ENCODE data around the gene GIGYF2.
"Not testable (repeated sequence)": the region's sequence is repeated elsewhere in the genome, so short reads cannot be mapped to it uniquely, and the experiment has no call there.

Gene GIGYF2
- total RNA-seq, result 92.0 to 111 reads per million in 2 donors

GRCh38 chr2:232697059-232697806 lies at the start of gene GIGYF2:
Gene GIGYF2 (plus strand): TSS chr2:232697331. CDS start chr2:232735198, 37,867 bp downstream.
- DNase-seq, result peak; percentile 82 to 96 (median 87)

- DNase-seq, result no peak
Measured at GRCh38 chr2:232649033-232649432, 48.1 kb upstream of the GIGYF2 start.

GRCh38 chr2:232652505-232652851 lies 44.7 kb upstream of the GIGYF2 start:
- DNase-seq, result no peak

- DNase-seq, result no peak
Measured at GRCh38 chr2:232653441-232653840, 43.7 kb upstream of the GIGYF2 start.

- DNase-seq, result no peak
Measured at GRCh38 chr2:232655392-232655791, 41.7 kb upstream of the GIGYF2 start.

GRCh38 chr2:232658217-232658785 lies 38.8 kb upstream of the GIGYF2 start:
- DNase-seq, result no peak

- DNase-seq, result no peak
Measured at GRCh38 chr2:232659359-232659758, 37.8 kb upstream of the GIGYF2 start.

- DNase-seq, result no peak
Measured at GRCh38 chr2:232662486-232663260, 34.5 kb upstream of the GIGYF2 start.

GRCh38 chr2:232666051-232666805 lies 30.9 kb upstream of the GIGYF2 start:
- no peak for DNase-seq

- DNase-seq, result no peak
Measured at GRCh38 chr2:232667989-232668583, 29.0 kb upstream of the GIGYF2 start.

- no peak for DNase-seq
Measured at GRCh38 chr2:232668805-232669444, 28.2 kb upstream of the GIGYF2 start.

- DNase-seq, result no peak
Measured at GRCh38 chr2:232672588-232672987, 24.5 kb upstream of the GIGYF2 start.

- DNase-seq, result no peak
Measured at GRCh38 chr2:232674491-232674890, 22.6 kb upstream of the GIGYF2 start.

GRCh38 chr2:232675381-232675780 lies 21.8 kb upstream of the GIGYF2 start:
- DNase-seq, result no peak

GRCh38 chr2:232680006-232680405 lies 17.1 kb upstream of the GIGYF2 start:
- no peak for DNase-seq

GRCh38 chr2:232681527-232681926 lies 15.6 kb upstream of the GIGYF2 start:
- no peak for DNase-seq

- no peak for DNase-seq
Measured at GRCh38 chr2:232683368-232683767, 13.8 kb upstream of the GIGYF2 start.

GRCh38 chr2:232685391-232685790 lies 11.7 kb upstream of the GIGYF2 start:
- not testable (repeated sequence) for DNase-seq

GRCh38 chr2:232687382-232688160 lies 9.6 kb upstream of the GIGYF2 start:
- no peak for DNase-seq

GRCh38 chr2:232688201-232688600 lies 8.9 kb upstream of the GIGYF2 start:
- no peak for DNase-seq
